ENCODE data around the gene B3GALT6.

B3GALT6 gene

DNA sequence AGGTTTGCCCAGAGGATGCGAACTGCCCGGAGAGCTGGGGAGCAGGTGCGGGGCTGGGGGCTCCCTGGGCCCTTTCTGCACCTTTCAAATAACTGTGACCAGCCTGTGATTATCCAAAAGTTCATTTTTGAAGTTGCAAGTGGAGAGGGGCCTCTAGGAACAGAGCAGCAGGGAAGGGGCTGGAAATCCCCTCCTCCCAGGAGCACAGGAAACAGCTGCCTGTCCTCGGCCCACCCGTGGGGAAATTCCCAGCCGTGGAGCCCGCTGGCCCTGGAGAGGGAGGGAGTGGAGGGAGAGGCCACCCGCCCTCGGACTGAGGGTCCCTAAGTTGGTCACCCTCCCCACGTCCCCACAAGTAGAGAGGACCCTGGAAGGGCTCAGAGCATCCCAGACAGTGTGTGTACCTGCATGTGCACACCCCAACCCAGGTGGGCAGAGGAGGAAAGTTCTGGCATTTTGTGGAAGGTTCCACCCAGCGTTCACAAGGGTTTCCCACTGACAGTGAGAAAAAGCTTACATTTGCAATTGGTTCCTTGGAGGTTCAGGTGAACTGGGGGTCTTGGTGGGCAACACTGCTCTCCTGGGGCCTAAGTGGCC lies 16.9 kb upstream of the B3GALT6 start:
- DNase-seq (ENCODE audit: insufficient read length, low spot score) (no peak), FAIRE-seq (no peak)
- no peak for TF ChIP-seq CTCF (IDR thresholded peaks at IDR 0.05; ENCODE audit: insufficient read depth, missing control alignments)

- DNase-seq (ENCODE audit: insufficient read length, low spot score): no peak
- TF ChIP-seq CTCF (IDR thresholded peaks at IDR 0.05; ENCODE audit: insufficient read depth, missing control alignments): no peak
- no peak for FAIRE-seq
These were observed 16.0 kb upstream of the B3GALT6 start for GRCh38 chr1:1215881-1216605.

DNA sequence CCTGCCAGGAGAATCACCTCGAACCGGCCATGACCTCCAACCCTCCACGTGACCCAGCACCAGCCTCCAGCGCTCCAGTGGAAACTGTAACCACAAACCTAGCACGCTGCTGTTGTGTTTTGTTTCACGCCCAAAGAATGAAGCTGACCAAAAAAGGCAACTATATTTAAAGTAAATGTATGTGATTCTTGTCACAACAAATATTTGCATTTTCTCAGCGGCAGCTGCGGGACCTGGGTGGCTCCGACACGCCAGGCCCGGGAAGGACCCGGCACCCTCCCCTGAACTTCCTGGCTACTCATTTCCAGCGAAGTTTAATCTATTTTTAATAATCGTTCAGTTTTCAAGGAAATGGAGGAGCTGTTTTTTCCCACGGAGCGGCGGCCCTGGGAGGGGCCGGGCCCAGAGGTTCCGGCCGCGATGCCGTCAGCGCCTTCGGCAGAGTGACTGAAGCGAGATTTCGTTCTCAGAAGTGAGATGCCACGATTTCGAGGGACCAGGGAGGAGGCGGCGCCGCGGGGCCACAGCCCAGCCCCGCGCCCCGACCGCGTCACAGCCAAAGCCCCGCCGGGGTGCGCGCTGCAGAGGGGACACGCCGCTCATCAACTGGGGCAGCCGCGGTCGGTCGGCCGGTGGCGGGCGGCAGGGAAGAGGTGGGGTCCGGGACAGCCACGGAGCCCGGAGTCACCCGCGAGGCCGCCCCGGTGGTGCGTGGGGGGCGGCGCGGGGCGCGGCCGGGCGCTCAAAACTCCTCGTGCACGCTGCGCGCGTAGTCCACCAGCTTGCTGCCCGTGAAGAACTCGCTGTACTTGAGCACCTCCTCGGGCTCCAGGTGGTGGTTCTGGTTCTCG lies 15.0 kb upstream of the B3GALT6 start:
- DNase-seq (ENCODE audit: insufficient read length, low spot score) (no peak), FAIRE-seq (no peak)
- TF ChIP-seq CTCF (IDR thresholded peaks at IDR 0.05; ENCODE audit: insufficient read depth, missing control alignments): no peak

GRCh38 chr1:1217621-1218523 lies 14.2 kb upstream of the B3GALT6 start:
- no peak for TF ChIP-seq CTCF (IDR thresholded peaks at IDR 0.05; ENCODE audit: insufficient read depth, missing control alignments)
- FAIRE-seq: no peak

GRCh38 chr1:1218524-1219200 lies 13.4 kb upstream of the B3GALT6 start:
- no peak for FAIRE-seq

More at GRCh38 chr1:1217621-1218523, 14.2 kb upstream of the B3GALT6 start:
- DNase-seq (ENCODE audit: insufficient read length, low spot score): no peak

More at GRCh38 chr1:1218524-1219200, 13.4 kb upstream of the B3GALT6 start:
- no peak for TF ChIP-seq CTCF (IDR thresholded peaks at IDR 0.05; ENCODE audit: insufficient read depth, missing control alignments)
- DNase-seq (ENCODE audit: insufficient read length, low spot score): no peak

All from D721Med (cell line).